Neural progenitor cell (in vitro differentiated cells): ENCODE measurements around the gene ACRBP.
"Not testable (repeated sequence)": the region's sequence is repeated elsewhere in the genome, so short reads cannot be mapped to it uniquely, and the experiment has no call there.

Experiments used
- EZH2 ChIP-seq: fragments of 200-600 bp; sonication (generic); IDR thresholded peaks from 2 replicates; pipeline ENCODE4 v1.6.1; 2017; ENCODE audit warnings: antibody characterized with exemption, mild to moderate bottlenecking, moderate library complexity
- EZH2phosphoT487 ChIP-seq: fragments of 200-600 bp; sonication (generic); IDR thresholded peaks from 2 replicates; pipeline ENCODE4 v1.6.1; 2017; ENCODE audit warnings: antibody characterized with exemption
- TF ChIP-seq, protein P1 (sequence below): fragments of 200-600 bp; sonication (generic); IDR thresholded peaks from 2 replicates; pipeline ENCODE4 v1.5.1; 2017; ENCODE audit warnings: antibody characterized with exemption, mild to moderate bottlenecking

DNA sequence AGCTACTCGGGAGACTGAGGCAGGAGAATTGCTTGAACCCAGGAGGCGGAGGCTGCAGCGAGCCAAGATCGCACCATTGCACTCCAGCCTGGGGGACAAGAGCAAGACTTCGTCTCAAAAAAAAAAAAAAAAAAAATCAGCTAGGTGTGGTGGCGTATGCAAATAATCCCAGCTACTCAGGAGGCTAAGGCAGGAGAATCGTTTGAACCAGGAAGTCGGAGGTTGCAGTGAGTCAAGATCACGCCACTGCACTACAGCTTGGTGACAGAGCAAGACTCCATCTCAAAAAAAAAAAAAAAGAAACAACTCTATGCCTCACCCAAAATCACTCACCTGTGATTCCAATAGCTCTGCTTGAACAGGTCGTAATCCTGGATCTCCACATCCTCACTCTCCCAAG is 51.6 kb downstream of the ACRBP start:
- TF ChIP-seq, protein P1, sequence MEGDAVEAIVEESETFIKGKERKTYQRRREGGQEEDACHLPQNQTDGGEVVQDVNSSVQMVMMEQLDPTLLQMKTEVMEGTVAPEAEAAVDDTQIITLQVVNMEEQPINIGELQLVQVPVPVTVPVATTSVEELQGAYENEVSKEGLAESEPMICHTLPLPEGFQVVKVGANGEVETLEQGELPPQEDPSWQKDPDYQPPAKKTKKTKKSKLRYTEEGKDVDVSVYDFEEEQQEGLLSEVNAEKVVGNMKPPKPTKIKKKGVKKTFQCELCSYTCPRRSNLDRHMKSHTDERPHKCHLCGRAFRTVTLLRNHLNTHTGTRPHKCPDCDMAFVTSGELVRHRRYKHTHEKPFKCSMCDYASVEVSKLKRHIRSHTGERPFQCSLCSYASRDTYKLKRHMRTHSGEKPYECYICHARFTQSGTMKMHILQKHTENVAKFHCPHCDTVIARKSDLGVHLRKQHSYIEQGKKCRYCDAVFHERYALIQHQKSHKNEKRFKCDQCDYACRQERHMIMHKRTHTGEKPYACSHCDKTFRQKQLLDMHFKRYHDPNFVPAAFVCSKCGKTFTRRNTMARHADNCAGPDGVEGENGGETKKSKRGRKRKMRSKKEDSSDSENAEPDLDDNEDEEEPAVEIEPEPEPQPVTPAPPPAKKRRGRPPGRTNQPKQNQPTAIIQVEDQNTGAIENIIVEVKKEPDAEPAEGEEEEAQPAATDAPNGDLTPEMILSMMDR: not testable (repeated sequence)
- not testable (repeated sequence) for TF ChIP-seq EZH2, EZH2phosphoT487
